Gastrocnemius medialis (tissue), 4 donors: ENCODE measurements around the gene SDS.

ENCODE experiments used
- CTCF ChIP-seq, 5 experiments: fragments of 450-650 bp in 3 of 5; fragments of 200-600 bp in 2 of 5; sonication (generic) in 2 of 5; IDR thresholded peaks in 4 of 5; conservative IDR thresholded peaks in 1 of 5; 1 replicate in 4 of 5; 2 replicates in 1 of 5; pipeline ENCODE4 v1.5.1; 2016 to 2019; ENCODE audit warnings: antibody characterized with exemption in 5 of 5, mild to moderate bottlenecking in 3 of 5, moderate library complexity in 3 of 5
- POLR2A ChIP-seq, 2 donors: fragments of 450-650 bp; IDR thresholded peaks; one replicate each; pipeline ENCODE4 v1.6.1; 2017; ENCODE audit warnings: antibody characterized with exemption in 2 of 2, mild to moderate bottlenecking in 2 of 2, moderate library complexity in 2 of 2

DNA sequence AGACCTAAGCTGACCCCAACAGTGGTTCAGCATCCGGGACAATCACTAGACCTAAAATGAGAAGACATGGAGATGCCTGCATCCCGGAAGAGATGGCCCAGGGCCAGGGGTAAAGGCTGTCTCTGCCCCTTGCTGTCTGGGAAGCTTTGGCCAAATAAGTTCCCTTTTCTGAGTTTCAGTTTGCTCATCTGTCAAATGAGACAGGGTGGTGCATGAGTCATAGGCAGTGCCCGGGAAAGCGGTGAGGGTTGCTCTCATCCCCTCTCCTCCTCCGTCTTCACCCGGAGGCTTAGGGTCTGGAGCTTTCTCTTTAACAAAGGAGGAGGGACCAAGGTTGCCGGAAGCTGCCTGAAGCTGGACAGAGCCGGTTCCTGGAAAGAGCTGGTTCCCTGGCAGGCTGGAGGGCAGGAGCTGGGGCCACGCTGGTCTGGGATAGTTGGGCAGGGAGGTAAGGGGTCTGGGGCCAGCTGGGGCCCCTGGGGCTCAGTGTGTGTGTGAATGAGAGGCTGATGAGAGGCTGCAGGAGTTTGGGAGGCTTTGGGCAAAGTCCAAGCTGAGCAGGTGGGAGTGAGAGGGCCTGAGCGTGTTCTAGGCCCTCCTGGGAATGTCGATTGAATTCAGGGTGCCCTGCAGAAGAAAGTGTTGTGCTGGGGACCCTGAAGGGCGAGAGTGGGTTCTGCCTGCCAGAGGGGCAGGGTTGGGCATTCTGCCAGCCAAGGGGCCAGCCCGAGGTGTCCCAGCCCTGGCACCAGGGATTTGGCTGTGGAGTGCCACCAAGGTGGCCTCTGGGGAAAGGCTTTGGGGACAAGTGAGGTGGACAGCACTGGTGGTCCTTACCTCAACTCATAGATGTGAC lies 18.6 kb upstream of the SDS start, which contains the start of gene SDSL:
- no peak for TF ChIP-seq CTCF (IDR thresholded peaks at IDR 0.05 in 4 of 5, conservative IDR thresholded peaks at IDR 0.05 in 1 of 5)
- peak in 1 of 2 donors; percentile 15 for TF ChIP-seq POLR2A (IDR thresholded peaks at IDR 0.05)
